D341Med (cell line): ENCODE measurements around the gene ANGPTL8.

ENCODE experiments used
- DNase-seq: peaks from one replicate; pipeline ENCODE4 v3.0.0; 2012; ENCODE audit warnings: low spot score

ANGPTL8 gene

GRCh38 chr19:11291415-11291814 is 52.0 kb downstream of the ANGPTL8 start:
- DNase-seq = no peak
